Brain microvascular endothelial cell (primary cell): ENCODE data around the gene CYFIP2.

Source experiments
- DNase-seq: peaks from one replicate; pipeline ENCODE4 v3.0.0-alpha.2; 2020
- H3K27ac ChIP-seq: fragments of 250-450 bp; sonication (Bioruptor Pico); 2 replicates; pipeline ENCODE4 v1.5.1; 2020; ENCODE audit warnings: mild to moderate bottlenecking, moderate library complexity
- H3K27me3 ChIP-seq: fragments of 250-450 bp; sonication (Bioruptor Pico); replicated peaks from 2 replicates; pipeline ENCODE4 v1.5.1; 2020; ENCODE audit warnings: mild to moderate bottlenecking
- H3K36me3 ChIP-seq: fragments of 250-450 bp; sonication (Bioruptor Pico); replicated peaks from 2 replicates; pipeline ENCODE4 v1.5.1; 2020; ENCODE audit warnings: mild to moderate bottlenecking
- H3K4me3 ChIP-seq: 2 replicates; pipeline ENCODE4 v1.5.1; 2011; ENCODE audit warnings: low read depth, mild to moderate bottlenecking, control low read depth, low read length, moderate library complexity
- CTCF ChIP-seq: IDR thresholded peaks from 2 replicates; pipeline ENCODE4 v1.5.1; 2011; ENCODE audit warnings: low read depth, mild to moderate bottlenecking, moderate library complexity, low read length, control low read depth, inconsistent platforms; ENCODE audit errors: missing control alignments
- in situ Hi-C: cut with HindIII; loops from 2 replicates; pipeline ENCODE4 v1.10.0; 2017; ENCODE audit warnings: low sequenced_read_pairs, low pct_ligation_motif_present

The CYFIP2 gene

GRCh38 chr5:157372472-157372822 is 106.5 kb downstream of the CYFIP2 start:
- DNase-seq = no peak
- no peaks in the 10 kb centered on the region for H3K27me3 ChIP-seq
- no peaks in the 10 kb centered on the region for H3K36me3 ChIP-seq
- no peak for TF ChIP-seq CTCF
- no peak overlapping the region for H3K4me3 ChIP-seq
- H3K27ac ChIP-seq = peak overlapping the region; percentile 90
- in situ Hi-C loops = no loop called here

- in situ Hi-C loops = no loop called here
- TF ChIP-seq CTCF = peak; percentile 32
- H3K36me3 ChIP-seq = no peaks in the 10 kb centered on the region
These were observed 112.6 kb downstream of the CYFIP2 start for GRCh38 chr5:157378509-157378908.

GRCh38 chr5:157379983-157380382 is 114.1 kb downstream of the CYFIP2 start:
- H3K27me3 ChIP-seq = no peaks in the 10 kb centered on the region
- no peaks in the 10 kb centered on the region for H3K36me3 ChIP-seq
- no peak overlapping the region for H3K27ac ChIP-seq
- H3K4me3 ChIP-seq = no peak overlapping the region
- no peak for TF ChIP-seq CTCF
- DNase-seq = no peak
- in situ Hi-C loops = no loop called here

More at GRCh38 chr5:157378509-157378908, 112.6 kb downstream of the CYFIP2 start:
- Histone ChIP-seq H3K4me3 (no peak overlapping the region), H3K27ac (no peak overlapping the region), H3K27me3 (no peaks in the 10 kb centered on the region)
- DNase-seq = no peak

GRCh38 chr5:157381746-157382145 is 115.8 kb downstream of the CYFIP2 start:
- in situ Hi-C loops = no loop called here
- H3K27me3 ChIP-seq = no peaks in the 10 kb centered on the region
- no peaks in the 10 kb centered on the region for H3K36me3 ChIP-seq
- DNase-seq = no peak
- no peak overlapping the region for H3K27ac ChIP-seq
- H3K4me3 ChIP-seq = no peak overlapping the region
- no peak for TF ChIP-seq CTCF

- TF ChIP-seq CTCF = no peak
- Histone ChIP-seq H3K4me3 (no peak overlapping the region), H3K36me3 (no peaks in the 10 kb centered on the region), H3K27me3 (no peaks in the 10 kb centered on the region), H3K27ac (peak overlapping the region; percentile 99)
- in situ Hi-C loops = no loop called here
- no peak for DNase-seq
These were observed 117.3 kb downstream of the CYFIP2 start for GRCh38 chr5:157382996-157383800.
